Thoracic aorta (tissue), 2 donors: Measurements from ENCODE around the gene ETV2. TPM values are rescaled to one million over a fixed set of nuclear protein-coding genes. Genes with fewer than 3 reads are reported as not detected.
A peak's percentile ranks its signal among the peaks of the same experiment; 100 is the strongest.
"Not testable (repeated sequence)": the region's sequence is repeated elsewhere in the genome, so short reads cannot be mapped to it uniquely, and the experiment has no call there.

ENCODE experiments used
- ATAC-seq: fragments of 150-250 bp; one replicate; pipeline ENCODE4 v1.8.0; 2017; ENCODE audit warnings: low read depth; ENCODE audit not compliant: insufficient number of reproducible peaks, low FRiP score
- DNase-seq: peaks from one replicate; pipeline ENCODE4 v3.0.0-alpha.2; 2020; ENCODE audit warnings: low spot score
- H3K27ac ChIP-seq, 2 donors: fragments of 200-600 bp; sonication (generic); 1 replicate in 1 of 2; 2 replicates in 1 of 2; pipeline ENCODE4 v1.5.1; 2016; ENCODE audit warnings: mild to moderate bottlenecking in 2 of 2, moderate library complexity in 2 of 2
- H3K27me3 ChIP-seq: fragments of 200-600 bp; sonication (generic); replicated peaks from 2 replicates; pipeline ENCODE4 v1.6.0; 2016; ENCODE audit warnings: mild to moderate bottlenecking; ENCODE audit not compliant: insufficient read depth
- H3K36me3 ChIP-seq: fragments of 200-600 bp; sonication (generic); one replicate; pipeline ENCODE4 v1.5.1; 2016
- H3K4me1 ChIP-seq, 2 donors: fragments of 200-600 bp; sonication (generic); 1 replicate in 1 of 2; 2 replicates in 1 of 2; pipeline versions ENCODE4 v1.5.1 to v1.6.0; 2016; ENCODE audit warnings: low read depth in 2 of 2, mild to moderate bottlenecking in 1 of 2; ENCODE audit not compliant: control insufficient read depth in 1 of 2
- H3K4me3 ChIP-seq: fragments of 200-600 bp; sonication (generic); 2 replicates; pipeline ENCODE4 v1.5.1; 2016; ENCODE audit warnings: mild to moderate bottlenecking
- H3K9me3 ChIP-seq: fragments of 200-600 bp; sonication (generic); 2 replicates; pipeline ENCODE4 v1.5.1; 2016
- total RNA-seq, 2 donors: library from RNA; depleted of rRNA; stranded (reverse); fragments of >200 nt; gene quantifications; one replicate each; pipeline versions ENCODE4 v1.1.0 to v1.2.3, GENCODE V29; 2016
- TF ChIP-seq, protein P1 (sequence below): fragments of 200-600 bp; sonication (generic); IDR thresholded peaks from one replicate; pipeline ENCODE4 v1.5.1; 2019; ENCODE audit warnings: antibody characterized with exemption

Gene ETV2
- total RNA-seq, 2 donors from 2014 or later: not detected

DNA sequence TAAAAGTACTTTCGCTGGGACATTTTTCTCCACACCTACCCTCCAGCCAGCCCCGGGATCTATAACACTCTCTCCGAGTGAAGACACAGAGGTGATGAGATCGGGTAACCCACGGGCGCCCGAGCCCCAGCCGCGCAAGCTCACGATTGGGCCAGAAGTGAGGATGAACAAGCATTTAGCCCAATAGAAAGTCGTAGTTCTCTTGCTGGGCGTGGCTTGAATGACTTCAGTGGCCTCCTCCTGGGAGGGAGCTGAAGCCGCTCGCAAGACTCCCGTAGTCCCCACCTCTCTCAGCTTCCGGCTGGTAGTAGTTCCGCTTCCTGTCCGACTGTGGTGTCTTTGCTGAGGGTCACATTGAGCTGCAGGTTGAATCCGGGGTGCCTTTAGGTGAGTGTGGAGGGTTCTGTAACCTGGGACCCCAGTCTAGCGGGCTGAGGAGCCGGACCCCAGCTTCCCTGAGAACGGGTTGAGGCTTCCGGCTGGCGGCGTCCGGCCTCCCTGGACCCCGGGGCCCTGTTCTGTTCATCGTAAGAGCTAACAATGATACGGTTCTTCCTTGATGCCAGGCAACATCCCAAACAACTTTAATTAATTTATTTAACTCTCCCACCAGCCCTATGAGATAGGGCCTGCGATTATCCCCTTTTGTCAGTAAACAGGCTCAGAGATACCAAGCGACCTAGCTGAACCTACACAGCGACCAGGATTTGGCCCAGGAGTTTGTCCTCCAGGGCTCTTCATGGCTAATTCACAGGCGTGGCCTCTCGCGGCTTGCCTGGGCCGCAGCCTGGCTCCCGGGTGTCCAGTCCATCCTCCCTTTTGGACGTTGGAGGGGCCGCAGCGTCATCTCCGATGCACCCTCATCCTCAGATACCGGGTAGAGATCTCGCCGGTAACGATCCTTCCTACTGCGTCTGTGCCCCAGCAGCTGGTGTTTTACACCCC, 6.7 kb downstream of the ETV2 start, which contains the start of gene COX6B1:
TSS of gene COX6B1 (plus strand) at position 307 of the 945 bp plus-strand sequence. CDS start 2,921 bp downstream, outside the sequence.
- Histone ChIP-seq H3K9me3 (no peaks in the 10 kb centered on the region), H3K27me3 (no peaks in the 10 kb centered on the region), H3K27ac (peak within 1 kb of the TSS; percentile 58 to 70), H3K4me3 (peak within 1 kb of the TSS; percentile 88), H3K36me3 (peaks cover 7% of the 10 kb centered on the region), H3K4me1 (peaks cover 9 to 33% of the 10 kb centered on the region in 2 donors)
- peak; percentile 84 for ATAC-seq
- TF ChIP-seq, protein P1, sequence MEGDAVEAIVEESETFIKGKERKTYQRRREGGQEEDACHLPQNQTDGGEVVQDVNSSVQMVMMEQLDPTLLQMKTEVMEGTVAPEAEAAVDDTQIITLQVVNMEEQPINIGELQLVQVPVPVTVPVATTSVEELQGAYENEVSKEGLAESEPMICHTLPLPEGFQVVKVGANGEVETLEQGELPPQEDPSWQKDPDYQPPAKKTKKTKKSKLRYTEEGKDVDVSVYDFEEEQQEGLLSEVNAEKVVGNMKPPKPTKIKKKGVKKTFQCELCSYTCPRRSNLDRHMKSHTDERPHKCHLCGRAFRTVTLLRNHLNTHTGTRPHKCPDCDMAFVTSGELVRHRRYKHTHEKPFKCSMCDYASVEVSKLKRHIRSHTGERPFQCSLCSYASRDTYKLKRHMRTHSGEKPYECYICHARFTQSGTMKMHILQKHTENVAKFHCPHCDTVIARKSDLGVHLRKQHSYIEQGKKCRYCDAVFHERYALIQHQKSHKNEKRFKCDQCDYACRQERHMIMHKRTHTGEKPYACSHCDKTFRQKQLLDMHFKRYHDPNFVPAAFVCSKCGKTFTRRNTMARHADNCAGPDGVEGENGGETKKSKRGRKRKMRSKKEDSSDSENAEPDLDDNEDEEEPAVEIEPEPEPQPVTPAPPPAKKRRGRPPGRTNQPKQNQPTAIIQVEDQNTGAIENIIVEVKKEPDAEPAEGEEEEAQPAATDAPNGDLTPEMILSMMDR: no peak
- peak; percentile 85 for DNase-seq

DNA sequence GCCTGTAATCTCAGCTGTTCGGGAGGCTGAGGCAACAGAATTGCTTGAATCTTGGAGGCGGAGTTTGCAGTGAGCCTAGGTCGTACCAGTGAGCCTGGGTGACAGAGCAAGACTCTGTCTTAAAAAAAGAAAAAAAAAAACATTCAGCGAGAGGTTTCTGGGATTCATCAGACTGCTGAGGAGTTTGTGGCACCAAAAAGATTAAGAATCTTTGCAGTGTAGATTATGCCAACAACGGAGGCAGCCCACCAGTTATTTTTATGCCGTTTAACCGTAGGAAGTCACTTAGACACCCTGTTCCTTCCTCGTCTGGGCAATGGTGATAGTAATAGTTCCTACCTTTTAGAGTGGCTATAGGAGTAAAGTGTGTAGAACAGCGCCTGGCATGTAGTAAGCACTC, 9.0 kb downstream of the ETV2 start:
- Histone ChIP-seq H3K9me3 (no peaks in the 10 kb centered on the region), H3K27ac (no peak overlapping the region), H3K36me3 (peaks cover 24% of the 10 kb centered on the region), H3K4me1 (peaks cover 9 to 28% of the 10 kb centered on the region in 2 donors), H3K4me3 (no peak overlapping the region), H3K27me3 (no peaks in the 10 kb centered on the region)
- DNase-seq (no peak), ATAC-seq (no peak)
- TF ChIP-seq, protein P1: no peak

DNA sequence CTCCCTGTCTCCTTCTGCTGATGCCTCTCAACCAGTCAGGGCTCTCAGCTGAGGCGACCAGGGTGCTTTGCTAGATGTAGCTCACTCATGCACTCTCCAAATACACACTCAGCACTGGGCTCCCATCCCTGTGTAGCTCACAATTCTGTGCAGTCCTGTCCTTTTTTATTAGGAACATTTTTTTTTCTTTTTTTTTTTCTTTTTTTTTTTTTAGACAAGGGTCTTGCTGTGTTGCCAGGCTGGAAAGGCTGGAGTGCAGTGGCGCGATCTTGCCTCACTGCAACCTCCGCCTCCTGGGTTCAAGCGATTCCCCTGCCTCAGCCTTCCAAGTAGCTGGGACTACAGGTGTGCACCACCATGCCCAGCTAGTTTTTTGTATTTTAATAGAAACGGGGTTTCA, 13.3 kb downstream of the ETV2 start:
- not testable (repeated sequence) for ATAC-seq, H3K27ac ChIP-seq, H3K4me1 ChIP-seq, H3K4me3 ChIP-seq, H3K27me3 ChIP-seq, H3K9me3 ChIP-seq, DNase-seq
- peaks cover 41% of the 10 kb centered on the region for H3K36me3 ChIP-seq

DNA sequence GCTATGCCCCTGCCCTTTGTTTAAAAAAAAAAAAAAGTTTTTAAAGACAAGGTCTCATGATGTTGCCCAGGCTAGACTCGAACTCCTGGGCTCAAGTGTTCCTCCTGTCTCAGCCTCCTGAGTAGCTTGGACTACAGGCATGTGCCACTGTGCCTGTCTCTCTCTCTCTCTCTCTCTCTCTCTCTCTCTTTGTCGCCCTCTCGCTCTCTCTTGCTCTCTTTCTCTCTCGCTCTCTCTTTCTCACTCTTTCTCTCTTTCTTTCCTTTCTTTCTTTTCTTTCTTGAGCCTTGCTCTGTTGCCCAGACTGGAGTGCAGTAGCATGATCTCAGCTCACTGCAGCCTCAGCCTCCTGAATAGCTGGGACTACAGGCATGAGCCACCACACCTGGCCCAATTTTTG, 14.1 kb downstream of the ETV2 start:
- ATAC-seq (no peak), DNase-seq (no peak)
- Histone ChIP-seq H3K27ac (no peak overlapping the region), H3K36me3 (peaks cover 45% of the 10 kb centered on the region), H3K4me1 (peaks cover 0 to 2% of the 10 kb centered on the region in 2 donors), H3K9me3 (no peaks in the 10 kb centered on the region), H3K27me3 (no peaks in the 10 kb centered on the region), H3K4me3 (no peak overlapping the region)
- TF ChIP-seq, protein P1: no peak

DNA sequence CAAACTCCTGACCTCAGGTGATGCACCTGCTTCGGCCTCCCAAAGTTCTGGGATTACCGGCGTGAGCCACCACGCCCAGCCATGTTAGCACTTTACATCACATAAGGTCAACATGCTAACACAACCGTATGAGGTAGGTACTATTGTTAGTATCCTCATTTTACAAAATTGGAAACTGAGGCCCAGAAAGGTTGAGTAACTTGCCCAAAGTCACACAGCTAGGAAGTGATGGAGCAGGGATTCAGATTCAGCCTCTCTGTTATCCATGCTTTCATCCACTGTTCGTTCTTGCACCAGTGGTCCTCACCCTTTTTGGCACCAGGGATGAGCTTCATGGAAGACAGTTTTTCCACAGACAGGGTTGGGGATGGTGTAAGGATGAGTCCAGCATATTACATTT, 15.2 kb downstream of the ETV2 start:
- Histone ChIP-seq H3K4me1 (no peaks in the 10 kb centered on the region), H3K27me3 (no peaks in the 10 kb centered on the region), H3K27ac (no peak overlapping the region), H3K36me3 (peaks cover 48% of the 10 kb centered on the region), H3K9me3 (no peaks in the 10 kb centered on the region), H3K4me3 (no peak overlapping the region)
- ATAC-seq: no peak
- TF ChIP-seq, protein P1: no peak
- DNase-seq: no peak
